Anterior cingulate cortex (tissue), 58 donors: ENCODE data around the gene G6PC3.
A peak's percentile ranks its signal among the peaks of the same experiment; 100 is the strongest.

Experiments used
- DNase-seq, 58 donors: peaks; one replicate each; lab custom pipeline; 2025; lab: John Stamatoyannopoulos, UW

Gene G6PC3

GRCh38 chr17:44102849-44103622, 32.5 kb downstream of the G6PC3 start:
- DNase-seq = no peak

GRCh38 chr17:44105483-44105882, 34.9 kb downstream of the G6PC3 start:
- DNase-seq = peak in 1 of 58 donors; percentile 13

- DNase-seq = no peak
Measured at GRCh38 chr17:44105941-44106340, 35.4 kb downstream of the G6PC3 start.

DNA sequence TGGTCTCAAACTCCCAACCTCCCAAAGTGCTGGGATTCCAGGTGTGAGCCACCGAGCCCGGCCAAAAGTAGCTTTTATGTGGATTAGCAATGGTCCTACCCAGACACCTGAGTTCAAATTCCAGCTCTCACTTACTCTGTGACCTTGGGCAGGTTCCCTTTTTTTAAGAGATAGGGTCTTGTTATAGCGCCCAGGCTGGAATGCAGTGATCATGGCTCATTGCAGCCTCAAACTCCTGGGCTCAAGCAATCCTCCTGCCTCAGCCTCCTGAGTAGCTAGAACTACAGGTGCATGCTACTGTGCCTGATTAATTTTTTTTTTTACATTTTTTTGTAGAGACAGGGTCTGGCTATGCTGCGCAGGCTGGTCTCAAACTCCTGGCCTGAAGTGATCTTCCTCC, 36.3 kb downstream of the G6PC3 start:
- DNase-seq = no peak

- peak in 36 of 58 donors; percentile 15 to 79 (median 34) for DNase-seq
Measured at GRCh38 chr17:44108440-44109311, 38.1 kb downstream of the G6PC3 start.

DNA sequence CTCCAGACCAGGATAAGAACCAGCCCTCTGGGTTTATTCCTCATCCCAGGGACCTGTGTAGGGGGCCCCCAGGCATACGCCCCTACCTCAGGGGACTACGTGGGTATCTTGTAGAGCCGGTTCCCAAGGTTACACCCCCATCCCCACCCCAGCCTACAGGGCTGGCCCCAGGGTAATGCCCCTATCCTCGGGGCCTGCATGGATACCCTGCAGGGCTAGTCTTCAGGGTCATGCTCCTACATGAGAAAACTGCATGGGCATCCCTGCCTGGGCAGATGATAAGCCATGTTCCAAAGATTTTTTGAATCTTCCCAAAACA, 38.7 kb downstream of the G6PC3 start:
- DNase-seq = no peak

- DNase-seq = no peak
Measured at GRCh38 chr17:44110011-44110686, 39.6 kb downstream of the G6PC3 start.

- peak; percentile 64 to 99 (median 97) for DNase-seq
Measured at GRCh38 chr17:44110823-44111633, 40.5 kb downstream of the G6PC3 start.

DNA sequence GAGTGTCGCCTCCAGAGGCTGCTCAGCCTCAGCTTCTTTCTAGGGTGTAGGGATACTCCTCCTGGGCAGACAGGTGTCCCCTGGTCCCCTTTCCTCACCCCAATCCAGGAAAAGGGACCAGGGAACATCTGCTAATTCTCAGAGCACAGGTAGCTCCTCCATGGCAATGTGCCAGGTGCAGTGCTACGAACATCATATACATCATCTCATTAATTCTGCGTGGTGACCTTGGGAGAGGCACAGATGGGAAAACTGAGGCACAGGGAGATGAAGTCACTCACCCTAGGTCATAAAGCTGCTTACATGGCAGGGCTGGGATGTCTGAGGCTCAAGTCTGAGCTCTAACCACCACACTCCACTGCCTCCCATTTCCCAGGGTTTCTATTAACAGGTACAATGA, 41.2 kb downstream of the G6PC3 start:
- DNase-seq = no peak

- no peak for DNase-seq
Measured at GRCh38 chr17:44112284-44113280, 42.0 kb downstream of the G6PC3 start.

DNA sequence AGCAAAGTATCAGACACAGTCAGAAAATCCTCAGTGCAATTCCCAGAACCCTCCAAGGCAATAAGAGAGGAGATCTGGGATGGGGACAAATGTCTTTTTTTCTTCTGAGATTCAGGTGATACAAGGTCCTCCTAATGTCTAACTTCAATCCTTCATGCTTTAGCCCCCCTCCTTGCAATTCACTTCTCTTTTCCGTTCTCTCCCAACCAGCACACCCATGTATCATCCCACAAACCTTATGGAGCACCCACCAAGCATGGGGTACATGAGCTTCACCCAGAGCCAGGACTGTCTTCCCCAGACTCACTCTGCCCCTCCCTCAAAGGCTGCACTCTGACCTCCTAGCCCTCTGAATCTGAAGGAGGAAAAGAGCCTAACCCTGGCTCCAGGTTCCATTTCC, 42.8 kb downstream of the G6PC3 start:
- DNase-seq = no peak

GRCh38 chr17:44113868-44114840, 43.6 kb downstream of the G6PC3 start:
- peak in 27 of 58 donors; percentile 17 to 76 (median 31) for DNase-seq

DNA sequence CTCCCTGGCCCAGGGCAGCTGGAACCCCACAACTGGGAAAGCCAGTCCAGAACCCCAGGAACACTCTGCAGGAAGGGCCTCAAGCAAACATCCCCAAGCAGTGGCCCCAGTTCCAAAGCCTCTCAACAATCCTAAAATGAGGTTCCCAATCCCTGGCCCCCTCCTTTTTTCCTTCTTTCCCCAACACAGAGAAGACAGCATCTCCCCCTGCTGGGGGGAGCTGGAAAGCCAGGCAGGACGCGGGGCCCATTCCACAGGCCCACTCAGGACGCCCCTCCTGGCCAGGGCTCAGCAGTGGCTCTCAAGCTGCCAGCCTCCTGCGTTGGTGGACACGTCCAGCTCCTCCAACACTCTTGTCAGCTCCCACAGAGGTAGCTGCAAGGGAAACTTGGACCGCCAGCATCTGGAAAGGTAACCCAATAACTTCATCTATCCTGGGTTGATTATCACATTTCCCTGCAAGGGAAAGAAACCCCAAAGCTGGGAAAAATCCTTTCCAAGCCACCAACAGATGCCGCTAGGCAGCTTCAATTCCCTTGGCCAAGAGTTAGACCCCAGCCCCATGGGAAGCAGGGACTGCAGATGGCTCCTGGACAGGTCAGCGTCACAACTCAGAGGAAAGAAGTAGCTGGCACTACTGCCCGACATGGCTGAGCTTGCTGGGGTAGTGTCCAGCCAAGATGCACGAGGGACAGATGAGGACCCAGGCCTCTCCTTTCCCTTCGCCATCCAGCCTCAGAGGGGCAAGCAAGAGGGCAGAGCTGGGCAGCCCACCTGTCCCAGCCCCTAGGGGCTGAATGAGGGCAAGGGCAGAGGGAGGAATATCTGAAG, 45.3 kb downstream of the G6PC3 start:
- peak in 11 of 58 donors; percentile 8 to 43 (median 28) for DNase-seq

- no peak for DNase-seq
Measured at GRCh38 chr17:44117351-44117750, 46.8 kb downstream of the G6PC3 start.

- no peak for DNase-seq
Measured at GRCh38 chr17:44118427-44119050, 48.0 kb downstream of the G6PC3 start.

GRCh38 chr17:44119062-44119461, 48.5 kb downstream of the G6PC3 start:
- DNase-seq = no peak
